ENCODE results near the gene XRCC4. TPM values are rescaled to one million over a fixed set of nuclear protein-coding genes. Genes with fewer than 3 reads are reported as not detected.

The XRCC4 gene
- total and polyA plus RNA-seq, 2 of the 8 experiments (the other 6 are each of a cell fraction or from before 2014, with no cell fraction given): 3.0 to 8.3 TPM

DNA sequence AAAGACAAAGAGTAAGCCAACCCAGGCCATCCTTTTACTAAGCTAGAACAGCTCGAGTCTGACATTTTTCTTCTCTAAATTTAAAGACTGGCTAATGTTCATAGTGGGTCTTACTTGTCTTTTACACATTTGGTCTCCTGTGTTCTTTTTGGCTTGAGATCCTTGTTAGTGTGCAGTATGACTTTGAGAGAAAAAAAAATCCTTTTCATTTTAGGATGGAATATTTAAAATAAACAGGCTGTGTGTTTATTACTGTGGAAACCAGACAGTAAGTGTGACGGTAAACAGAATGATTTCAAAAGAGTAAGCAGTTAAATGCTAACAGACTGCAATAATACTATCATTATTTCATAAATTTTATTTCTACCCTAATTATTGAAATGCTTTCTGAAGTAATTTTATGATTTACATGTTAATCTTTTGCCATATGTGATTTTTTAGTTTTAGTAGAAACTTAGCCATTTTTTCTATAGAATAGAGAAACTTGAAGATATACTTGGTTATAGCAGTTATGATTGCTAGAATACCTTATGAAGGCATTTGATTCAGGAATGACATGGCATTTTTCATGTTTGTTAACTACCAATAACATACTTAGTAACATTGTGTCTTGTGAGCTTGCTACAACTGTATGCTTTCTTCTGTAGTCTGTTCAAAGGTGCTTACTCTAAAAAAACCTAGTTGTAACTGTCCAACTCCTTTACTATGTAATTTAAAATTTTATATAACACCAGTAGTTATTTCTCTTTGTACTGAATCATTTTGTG, 92.4 kb downstream of the XRCC4 start:
- H2AFZ ChIP-seq (ENCODE audit: low read length): no peak overlapping the region
- FAIRE-seq (no peak), DNase-seq (ENCODE audit: low read depth in 1 of 2, low spot score in 2 of 2) (no peak)
- H2BK5ac ChIP-seq (ENCODE audit: low read depth, low read length): no peak overlapping the region
- no peak overlapping the region for H3K4me2 ChIP-seq (ENCODE audit: insufficient read depth in 1 of 2, low read depth in 2 of 2, low read length in 2 of 2)
- POLR2A ChIA-PET (ENCODE audit: partially characterized antibody): interaction anchor here (1.2 kb wide), 1 partner anchor 10 kb away, joined by 4 read pairs; no protein-coding TSS in a partner anchor
- no peak overlapping the region for H3K14ac ChIP-seq (ENCODE audit: insufficient read length)
- no peaks in the 10 kb centered on the region for H3K79me2 ChIP-seq (ENCODE audit: control insufficient read depth in 1 of 2, insufficient read depth in 2 of 2, low read length in 2 of 2)
- no peak overlapping the region for H3K23ac ChIP-seq (ENCODE audit: insufficient read length)
- H3K18ac ChIP-seq (ENCODE audit: extremely low read depth, low read length): no peak overlapping the region
- no peak overlapping the region for H3K56ac ChIP-seq (replicated peaks; ENCODE audit: insufficient read length, low read depth, low read length)
- H4K91ac ChIP-seq (replicated peaks; ENCODE audit: insufficient read length, low read length): no peak overlapping the region
- H3K9me3 ChIP-seq (ENCODE audit: insufficient read depth in 2 of 2, low read depth in 1 of 2, low read length in 1 of 2): no peaks in the 10 kb centered on the region
- H2BK15ac ChIP-seq (ENCODE audit: low read length): no peak overlapping the region
- H3K4ac ChIP-seq (replicated peaks; ENCODE audit: insufficient read length, low read depth, low read length): no peak overlapping the region
- no peak overlapping the region for H2BK120ac ChIP-seq (replicated peaks; ENCODE audit: low read depth, low read length)
- H4K8ac ChIP-seq (ENCODE audit: extremely low read depth, insufficient read depth, low read length): no peak overlapping the region
- no peaks in the 10 kb centered on the region for H3K4me1 ChIP-seq (replicated peaks in 1 of 4; ENCODE audit: control insufficient read depth in 3 of 4, insufficient read depth in 4 of 4, low read length in 3 of 4)
- no peaks in the 10 kb centered on the region for H3K27me3 ChIP-seq (replicated peaks in 1 of 4; ENCODE audit: control insufficient read depth in 3 of 4, extremely low read depth in 1 of 4, insufficient read depth in 3 of 4, low read length in 3 of 4)
- H2AK5ac ChIP-seq (ENCODE audit: low read depth, low read length): no peak overlapping the region
- no peaks in the 10 kb centered on the region for H4K20me1 ChIP-seq (replicated peaks in 1 of 2; ENCODE audit: control insufficient read depth in 1 of 2, insufficient read depth in 2 of 2, low read length in 2 of 2)
- H3K9ac ChIP-seq (replicated peaks in 1 of 4; ENCODE audit: extremely low read depth in 1 of 4, low read depth in 3 of 4, low read length in 3 of 4): no peak overlapping the region
- no peak overlapping the region for H2BK12ac ChIP-seq (ENCODE audit: low read depth, low read length)
- H3K4me3 ChIP-seq (ENCODE audit: extremely low read depth in 1 of 4, insufficient read depth in 2 of 4, low read depth in 3 of 4, low read length in 4 of 4): no peak overlapping the region
- no peaks in the 10 kb centered on the region for H3K79me1 ChIP-seq (ENCODE audit: low read depth, low read length)
- no peaks in the 10 kb centered on the region for H3K36me3 ChIP-seq (ENCODE audit: control insufficient read depth in 2 of 4, insufficient read depth in 4 of 4, low read length in 3 of 4)
- no peaks in the 10 kb centered on the region for H3K23me2 ChIP-seq (ENCODE audit: low read depth, low read length)
- no peak overlapping the region for H3K27ac ChIP-seq (ENCODE audit: low read depth, low read length)
- CTCF ChIA-PET (ENCODE audit: partially characterized antibody): interaction anchor here (0.6 kb wide), 1 partner anchor 620 kb away, joined by 3 read pairs; no protein-coding TSS in a partner anchor
- WGBS, 2 experiments (ENCODE audit: extremely low coverage in 1 of 2, insufficient coverage in 1 of 2, insufficient read length in 1 of 2, insufficient replicate concordance in 2 of 2, low coverage in 1 of 2, low lambda C conversion rate in 2 of 2, missing lambda C conversion rate in 1 of 2): 85% methylated on average over 2 of the region's 2 CpGs; no CpG with 5 or more reads in 1 of the 2 experiments
- no peak overlapping the region for H2BK20ac ChIP-seq (ENCODE audit: low read length)
- H4K5ac ChIP-seq (ENCODE audit: insufficient read length, low read depth, low read length): no peak overlapping the region
- TF ChIP-seq BACH1 (IDR thresholded peaks at IDR 0.05; ENCODE audit: low read length) (no peak), YY1 (IDR thresholded peaks at IDR 0.05; ENCODE audit: low read depth, low read length) (no peak), SIN3A (conservative IDR thresholded peaks at IDR 0.05 in 1 of 2, IDR thresholded peaks at IDR 0.05 in 1 of 2; ENCODE audit: low read depth in 1 of 2, low read length in 2 of 2) (no peak), KDM5A (IDR thresholded peaks at IDR 0.05; ENCODE audit: low read length) (no peak), CHD1 (IDR thresholded peaks at IDR 0.05; ENCODE audit: low read depth, low read length) (no peak), SIX5 (IDR thresholded peaks at IDR 0.05; ENCODE audit: low read depth, low read length) (no peak), HDAC2 (IDR thresholded peaks at IDR 0.05; ENCODE audit: borderline replicate concordance in 1 of 2, low read depth in 2 of 2, low read length in 2 of 2) (no peak), SP2 (IDR thresholded peaks at IDR 0.05; ENCODE audit: low read length) (no peak), BCL11A (IDR thresholded peaks at IDR 0.05; ENCODE audit: low read depth in 2 of 2, low read length in 2 of 2) (no peak), BRCA1 (IDR thresholded peaks at IDR 0.05; ENCODE audit: low read depth, low read length) (no peak), RBBP5 (IDR thresholded peaks at IDR 0.05; ENCODE audit: borderline replicate concordance, low read depth, low read length) (no peak), TEAD4 (IDR thresholded peaks at IDR 0.05; ENCODE audit: low read depth, low read length) (no peak), TAF1 (IDR thresholded peaks at IDR 0.05; ENCODE audit: low read depth, low read length) (no peak), CEBPB (IDR thresholded peaks at IDR 0.05; ENCODE audit: low read depth, low read length) (no peak)
